Measurements from ENCODE around the gene POU3F1.

DNA sequence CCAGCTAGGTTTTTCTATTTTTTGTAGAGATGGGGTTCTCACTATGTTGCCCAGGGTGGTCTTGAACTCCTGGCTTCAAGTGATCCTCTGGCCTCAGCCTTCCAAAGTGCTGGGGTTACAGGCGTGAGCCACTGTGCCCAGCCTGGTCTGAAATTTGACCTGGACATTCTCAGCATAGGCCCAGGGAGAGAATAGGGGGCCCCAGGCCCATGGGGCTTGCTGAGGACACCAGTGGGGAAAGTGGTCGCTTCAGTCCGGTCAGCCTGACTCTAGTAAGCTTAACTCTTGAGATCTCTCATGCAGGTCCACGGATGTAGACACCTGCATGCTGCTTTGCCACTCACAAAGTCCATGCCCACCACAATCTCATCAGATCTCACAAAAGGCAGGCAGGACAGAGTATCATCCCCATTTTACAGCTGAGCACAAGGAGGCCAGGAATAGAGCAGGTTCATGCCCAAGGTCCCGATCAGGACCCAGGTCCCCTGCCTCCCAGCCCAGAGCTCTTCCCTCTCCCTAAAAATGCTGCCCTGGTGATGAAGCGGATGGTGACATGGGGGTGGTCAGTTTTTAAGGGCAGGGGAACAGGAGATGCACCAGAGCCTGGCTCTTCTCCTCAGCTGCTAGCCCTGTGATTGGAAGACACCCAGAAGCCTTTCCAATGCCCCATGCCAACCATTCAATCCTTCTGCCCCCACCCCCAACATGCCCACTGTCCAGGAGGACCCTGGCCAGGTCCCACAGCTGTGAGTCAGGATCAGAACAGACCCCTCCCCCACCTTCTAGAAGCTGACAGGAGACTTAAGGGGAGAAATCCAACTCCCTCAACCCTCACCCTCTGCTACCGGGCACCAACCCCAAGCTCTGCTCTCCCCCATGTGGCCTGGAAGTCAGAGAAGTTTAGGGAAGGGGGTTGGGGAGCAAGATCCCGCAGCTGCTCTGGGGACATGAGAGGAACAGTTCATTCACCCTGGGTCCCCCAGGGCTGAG, 43.0 kb downstream of the POU3F1 start:
- TF ChIP-seq EZH2phosphoT487 (IDR thresholded peaks at IDR 0.05; ENCODE audit: low read length) (no peak), CTCF (IDR thresholded peaks at IDR 0.05; ENCODE audit: low read length) (no peak)
